HEK293 (cell line): ENCODE data around the gene EIF3J.

Experiments
- ZBTB11 ChIP-seq: fragments of 450-650 bp; formaldehyde crosslinking; conservative IDR thresholded peaks from 2 replicates; pipeline ENCODE4 v1.5.1; 2016; ENCODE audit warnings: low read depth, missing biosample characterization, missing genetic modification characterization
- ZNF658 ChIP-seq: fragments of 450-650 bp; formaldehyde crosslinking; IDR thresholded peaks from 2 replicates; pipeline ENCODE4; 2016; ENCODE audit warnings: missing biosample characterization, missing genetic modification characterization

Gene EIF3J

GRCh38 chr15:44606740-44607139 lies 69.8 kb downstream of the EIF3J start (continued):
- TF ChIP-seq ZBTB11 (tag by site-specific recombination) (no peak), ZNF658 (tag by site-specific recombination) (no peak)
